ENCODE measurements around the gene TARS1. TPM values are rescaled to one million over a fixed set of nuclear protein-coding genes. Genes with fewer than 3 reads are reported as not detected.

TARS1 gene
- total and polyA plus RNA-seq, 11 donors: 58.1 to 91.0 (median 71.9) TPM

DNA sequence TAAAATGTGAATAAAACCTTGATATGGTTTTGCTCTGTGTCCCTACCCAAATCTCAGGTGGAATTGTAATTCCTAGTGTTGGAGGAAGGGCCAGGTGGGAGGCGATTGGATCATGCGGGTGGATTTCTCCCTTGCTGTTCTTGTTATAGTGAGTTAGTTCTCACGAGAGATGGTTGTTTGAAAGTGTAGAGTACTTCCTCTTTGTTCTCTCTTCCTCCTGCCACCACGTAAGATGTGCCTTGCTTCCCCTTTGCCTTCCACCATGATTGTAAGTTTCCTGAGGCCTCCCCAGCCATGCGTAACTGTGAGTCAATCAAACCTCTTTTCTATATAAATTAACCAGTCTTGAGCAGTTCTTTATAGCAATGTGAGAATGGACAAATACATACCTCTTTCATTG is 34.9 kb downstream of the TARS1 start:
- Histone ChIP-seq H3K9me3 (no peaks in the 10 kb centered on the region), H3K36me3 (peaks cover 0 to 68% (median 56%) of the 10 kb centered on the region in 9 donors), H3K4me1 (no peaks in the 10 kb centered on the region), H3K27me3 (no peaks in the 10 kb centered on the region), H3K4me3 (no peak overlapping the region), H3K27ac (no peak overlapping the region)
- intact Hi-C loops (cut with DNase I): loop anchor here in 2 of 10 donors (10.0 kb wide), 2 partner anchors 459 to 489 kb away; partner anchors contain the start of gene RXFP3 (in 2 of the 2)
- ATAC-seq (no peak), DNase-seq (no peak)
- TF ChIP-seq, protein P1, sequence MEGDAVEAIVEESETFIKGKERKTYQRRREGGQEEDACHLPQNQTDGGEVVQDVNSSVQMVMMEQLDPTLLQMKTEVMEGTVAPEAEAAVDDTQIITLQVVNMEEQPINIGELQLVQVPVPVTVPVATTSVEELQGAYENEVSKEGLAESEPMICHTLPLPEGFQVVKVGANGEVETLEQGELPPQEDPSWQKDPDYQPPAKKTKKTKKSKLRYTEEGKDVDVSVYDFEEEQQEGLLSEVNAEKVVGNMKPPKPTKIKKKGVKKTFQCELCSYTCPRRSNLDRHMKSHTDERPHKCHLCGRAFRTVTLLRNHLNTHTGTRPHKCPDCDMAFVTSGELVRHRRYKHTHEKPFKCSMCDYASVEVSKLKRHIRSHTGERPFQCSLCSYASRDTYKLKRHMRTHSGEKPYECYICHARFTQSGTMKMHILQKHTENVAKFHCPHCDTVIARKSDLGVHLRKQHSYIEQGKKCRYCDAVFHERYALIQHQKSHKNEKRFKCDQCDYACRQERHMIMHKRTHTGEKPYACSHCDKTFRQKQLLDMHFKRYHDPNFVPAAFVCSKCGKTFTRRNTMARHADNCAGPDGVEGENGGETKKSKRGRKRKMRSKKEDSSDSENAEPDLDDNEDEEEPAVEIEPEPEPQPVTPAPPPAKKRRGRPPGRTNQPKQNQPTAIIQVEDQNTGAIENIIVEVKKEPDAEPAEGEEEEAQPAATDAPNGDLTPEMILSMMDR (IDR thresholded peaks at IDR 0.05): no peak
- no peak for TF ChIP-seq POLR2A (IDR thresholded peaks at IDR 0.05)
- 87 to 95% (median 94%) methylated on average over 5 of the region's 5 CpGs for WGBS, 4 donors

DNA sequence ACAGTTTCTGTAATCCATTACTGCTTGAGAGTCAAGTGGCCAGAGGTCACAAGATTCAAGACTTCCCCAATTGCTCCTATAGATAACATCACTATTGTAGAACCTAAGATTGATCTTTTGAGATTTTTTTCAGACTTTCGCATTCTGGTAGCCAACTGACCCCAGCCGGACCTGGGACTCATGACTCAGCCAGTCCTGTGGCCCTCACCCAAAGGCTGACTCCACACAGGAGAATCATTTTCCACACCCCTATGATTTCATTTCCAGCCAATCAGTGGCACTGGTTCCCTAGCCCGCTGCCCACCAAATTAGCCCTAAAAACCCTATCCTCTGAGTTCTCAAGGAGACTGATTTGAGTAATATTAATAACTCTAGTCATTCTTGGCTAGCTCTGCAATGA is 36.2 kb downstream of the TARS1 start:
- no peaks in the 10 kb centered on the region for H3K4me1 ChIP-seq
- WGBS, 4 donors: 94 to 98% (median 97%) methylated on average over 3 of the region's 3 CpGs
- intact Hi-C loops (cut with DNase I): loop anchor here in 2 of 10 donors (10.0 kb wide), 2 partner anchors 458 to 488 kb away; partner anchors contain the start of gene RXFP3 (in 2 of the 2)
- DNase-seq (no peak), ATAC-seq (no peak)
- TF ChIP-seq, protein P1 (IDR thresholded peaks at IDR 0.05): no peak
- TF ChIP-seq POLR2A (IDR thresholded peaks at IDR 0.05): no peak
- no peak overlapping the region for H3K4me3 ChIP-seq
- H3K27ac ChIP-seq: no peak overlapping the region
- peaks cover 0 to 55% (median 43%) of the 10 kb centered on the region in 9 donors for H3K36me3 ChIP-seq
- H3K9me3 ChIP-seq: no peaks in the 10 kb centered on the region
- H3K27me3 ChIP-seq: no peaks in the 10 kb centered on the region

DNA sequence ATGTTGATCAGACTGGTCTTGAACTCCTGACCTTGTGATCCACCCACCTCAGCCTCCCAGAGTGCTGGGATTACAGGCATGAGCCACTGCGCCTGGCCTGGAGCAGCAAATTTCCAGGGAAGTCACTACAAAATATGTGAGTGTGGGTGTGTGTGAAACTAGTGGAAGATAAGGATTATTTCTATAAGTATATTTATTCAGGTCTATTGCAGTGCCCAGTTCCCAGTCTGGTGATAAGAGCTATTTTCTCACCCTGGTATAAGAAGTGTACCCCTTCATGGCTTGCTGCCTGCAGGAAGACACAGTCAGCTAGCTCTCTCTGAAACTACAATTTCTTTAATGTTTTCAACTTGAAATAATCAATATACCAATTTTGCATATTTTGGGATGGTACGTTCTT is 37.1 kb downstream of the TARS1 start:
- Histone ChIP-seq H3K4me3 (no peak overlapping the region), H3K4me1 (no peaks in the 10 kb centered on the region), H3K9me3 (no peaks in the 10 kb centered on the region), H3K36me3 (peaks cover 0 to 46% (median 37%) of the 10 kb centered on the region in 9 donors), H3K27ac (no peak overlapping the region), H3K27me3 (no peaks in the 10 kb centered on the region)
- intact Hi-C loops (cut with DNase I): loop anchor here in 2 of 10 donors (2.0 to 10.0 kb wide), 3 partner anchors 27 to 487 kb away; partner anchors contain the start of gene RXFP3 (in 2 of the 2)
- ATAC-seq: no peak
- DNase-seq: no peak
- no peak for TF ChIP-seq POLR2A (IDR thresholded peaks at IDR 0.05)
- WGBS, 4 donors: 97 to 100% (median 98%) methylated on average over 2 of the region's 2 CpGs

DNA sequence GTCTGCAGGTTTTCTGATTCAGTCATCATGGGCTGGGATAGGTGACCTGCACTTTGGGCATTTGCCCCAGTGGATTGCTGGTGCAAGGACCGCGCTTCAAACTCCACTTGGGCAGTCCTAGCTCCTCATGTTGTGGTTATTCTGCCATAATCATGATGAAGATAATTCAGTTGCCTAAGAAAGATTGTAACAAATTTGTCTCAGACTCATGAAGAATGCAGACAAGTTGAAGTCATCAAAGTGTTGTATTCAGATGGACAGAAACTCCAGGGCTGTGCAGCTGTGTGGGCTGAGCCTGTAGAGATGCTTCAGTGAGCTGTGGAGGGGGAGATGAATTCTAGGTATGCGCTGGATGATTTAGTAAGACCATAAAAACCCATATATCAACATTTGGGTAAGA is 38.5 kb downstream of the TARS1 start:
- Histone ChIP-seq H3K27me3 (no peaks in the 10 kb centered on the region), H3K9me3 (no peaks in the 10 kb centered on the region), H3K27ac (no peak overlapping the region), H3K4me3 (no peak overlapping the region), H3K4me1 (no peaks in the 10 kb centered on the region), H3K36me3 (peaks cover 0 to 35% (median 25%) of the 10 kb centered on the region in 9 donors)
- intact Hi-C loops (cut with DNase I): loop anchor here in 2 of 10 donors (2.0 to 10.0 kb wide), 3 partner anchors 25 to 485 kb away; partner anchors contain the start of gene RXFP3 (in 2 of the 2)
- 94 to 99% (median 98%) methylated on average over 3 of the region's 3 CpGs for WGBS, 4 donors
- no peak for TF ChIP-seq POLR2A (IDR thresholded peaks at IDR 0.05)
- TF ChIP-seq, protein P1 (IDR thresholded peaks at IDR 0.05): no peak
- ATAC-seq: no peak
- no peak for DNase-seq

DNA sequence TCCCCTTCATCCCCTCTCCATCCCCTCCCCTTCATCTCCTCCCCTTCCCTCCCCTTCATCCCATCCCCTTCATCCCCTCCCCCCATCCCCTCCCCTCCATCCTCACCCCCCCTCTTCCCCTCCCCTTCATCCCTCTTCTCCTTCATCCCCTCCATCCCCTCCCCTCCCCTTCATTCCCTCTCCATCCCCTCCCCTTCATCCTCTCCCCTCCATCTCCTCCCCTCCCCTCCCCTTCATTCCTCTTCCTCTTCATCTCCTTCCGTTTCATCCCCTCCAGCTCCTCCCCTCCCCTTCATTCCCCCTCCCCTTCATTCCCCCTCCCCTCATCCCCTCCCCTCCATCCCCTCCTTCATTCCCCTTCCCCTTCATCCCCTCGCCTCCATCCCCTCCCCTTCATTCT is 40.1 kb downstream of the TARS1 start:
- H3K9me3 ChIP-seq: no peaks in the 10 kb centered on the region
- no peak for ATAC-seq

More for the DNA sequence above, 40.1 kb downstream of the TARS1 start:
- 78 to 89% (median 88%) methylated on average over 1 to 2 of the region's 2 CpGs; no CpG with 5 or more reads in 1 of the 4 donors for WGBS, 4 donors
- Histone ChIP-seq H3K4me3 (no peak overlapping the region), H3K36me3 (peaks cover 0 to 20% (median 9%) of the 10 kb centered on the region in 9 donors), H3K27ac (no peak overlapping the region), H3K27me3 (no peaks in the 10 kb centered on the region), H3K4me1 (no peaks in the 10 kb centered on the region)
- no peak for TF ChIP-seq POLR2A (IDR thresholded peaks at IDR 0.05)
- TF ChIP-seq, protein P1 (IDR thresholded peaks at IDR 0.05): no peak
- intact Hi-C loops (cut with DNase I): no loop called here
- DNase-seq: no peak
